Fibroblast of lung (primary cell): Measurements from ENCODE around the gene GABBR1. TPM values are rescaled to one million over a fixed set of nuclear protein-coding genes. Genes with fewer than 3 reads are reported as not detected.

ENCODE experiments used
- DNase-seq, 2 donors: peaks; one replicate each; pipeline versions ENCODE4 v3.0.0 to v3.0.0-alpha.2; 2010; ENCODE audit warnings: low read depth in 2 of 2
- H2AFZ ChIP-seq: 2 replicates; pipeline ENCODE4 v1.5.1; 2012; ENCODE audit warnings: low read length, control low read depth, inconsistent platforms
- H3K27ac ChIP-seq: 2 replicates; pipeline ENCODE4 v1.5.1; 2011; ENCODE audit warnings: low read length, control low read depth; ENCODE audit not compliant: insufficient read depth
- H3K27me3 ChIP-seq: 2 replicates; pipeline ENCODE4 v1.5.1; 2011; ENCODE audit warnings: mild to moderate bottlenecking, low read length; ENCODE audit not compliant: control insufficient read depth, insufficient read depth
- H3K36me3 ChIP-seq: 2 replicates; pipeline ENCODE4 v1.5.1; 2011; ENCODE audit warnings: low read length; ENCODE audit not compliant: control insufficient read depth, insufficient read depth
- H3K4me1 ChIP-seq: 2 replicates; pipeline ENCODE4 v1.5.1; 2011; ENCODE audit warnings: low read length; ENCODE audit not compliant: control insufficient read depth, insufficient read depth; ENCODE audit errors: extremely low read depth
- H3K4me2 ChIP-seq: 2 replicates; pipeline ENCODE4 v1.5.1; 2011; ENCODE audit warnings: low read length, control low read depth; ENCODE audit not compliant: insufficient read depth; ENCODE audit errors: extremely low read depth
- H3K4me3 ChIP-seq, 4 experiments: fragments of 200-600 bp in 1 of 4; sonication (generic) in 1 of 4; replicated peaks in 1 of 4; 2 replicates each; pipeline ENCODE4 v1.5.1; 2011 to 2016; ENCODE audit warnings: low read length in 4 of 4, low read depth in 3 of 4, mild to moderate bottlenecking in 3 of 4, control low read depth in 2 of 4, inconsistent platforms in 1 of 4, mixed read lengths in 1 of 4; ENCODE audit not compliant: insufficient read depth in 1 of 4; ENCODE audit errors: control extremely low read depth in 1 of 4
- H3K79me2 ChIP-seq: 2 replicates; pipeline ENCODE4 v1.5.1; 2012; ENCODE audit warnings: mild to moderate bottlenecking, low read length, inconsistent platforms; ENCODE audit not compliant: control insufficient read depth, insufficient read depth
- H3K9ac ChIP-seq: 2 replicates; pipeline ENCODE4 v1.5.1; 2011; ENCODE audit warnings: mild to moderate bottlenecking, low read length, control low read depth; ENCODE audit not compliant: insufficient read depth
- H3K9me3 ChIP-seq: 2 replicates; pipeline ENCODE4 v1.5.1; 2012; ENCODE audit warnings: low read depth, low read length; ENCODE audit not compliant: control insufficient read depth, insufficient read depth
- H4K20me1 ChIP-seq: 2 replicates; pipeline ENCODE4 v1.5.1; 2011; ENCODE audit warnings: low read length; ENCODE audit not compliant: control insufficient read depth, insufficient read depth; ENCODE audit errors: extremely low read depth
- CTCF ChIP-seq, 2 donors: IDR thresholded peaks in 1 of 2; conservative IDR thresholded peaks in 1 of 2; 1 replicate in 1 of 2; 2 replicates in 1 of 2; pipeline ENCODE4 v1.5.1; 2011 to 2012; ENCODE audit warnings: low read length in 2 of 2, control low read depth in 1 of 2, inconsistent platforms in 1 of 2, low read depth in 1 of 2, mild to moderate bottlenecking in 1 of 2
- EZH2 ChIP-seq: IDR thresholded peaks from 2 replicates; pipeline ENCODE4 v1.5.1; 2012; ENCODE audit warnings: low read length, control low read depth, mild to moderate bottlenecking; ENCODE audit errors: missing control alignments
- polyA plus RNA-seq, 2 donors: library from polyadenylated mRNA; depleted of rRNA in 1 of 2; stranded (reverse) in 1 of 2; unstranded in 1 of 2; fragments of >200 nt; gene quantifications; 2 replicates each; pipeline ENCODE4 v1.2.1, GENCODE V29; 2011 to 2012; ENCODE audit warnings: missing spikeins in 1 of 2
- total RNA-seq: library from RNA; depleted of rRNA; stranded (reverse); fragments of >200 nt; gene quantifications from 2 replicates; pipeline ENCODE4 v1.2.1, GENCODE V29; 2014

The GABBR1 gene
- total and polyA plus RNA-seq, 2 donors (not counting 1 experiment from before 2014, with no cell fraction given), result 10.9 to 13.4 TPM

- no peak overlapping the region for H2AFZ ChIP-seq
- no peaks in the 10 kb centered on the region for H3K36me3 ChIP-seq
- peaks cover 5% of the 10 kb centered on the region for H3K27me3 ChIP-seq
- no peak for DNase-seq
- H3K9ac ChIP-seq, result no peak overlapping the region
- H3K79me2 ChIP-seq, result no peaks in the 10 kb centered on the region
- H3K9me3 ChIP-seq, result no peaks in the 10 kb centered on the region
- H3K4me2 ChIP-seq, result no peak overlapping the region
- TF ChIP-seq CTCF (conservative IDR thresholded peaks at IDR 0.05 in 1 of 2, IDR thresholded peaks at IDR 0.05 in 1 of 2; ENCODE audit: low read depth in 1 of 2, low read length in 2 of 2), result no peak
- no peak for TF ChIP-seq EZH2
- H3K4me3 ChIP-seq, result no peak overlapping the region
- no peak overlapping the region for H3K27ac ChIP-seq
- H3K4me1 ChIP-seq, result no peaks in the 10 kb centered on the region
- H4K20me1 ChIP-seq, result no peaks in the 10 kb centered on the region
Measured at GRCh38 chr6:29667158-29667557, 34.2 kb upstream of the GABBR1 start.

- no peak overlapping the region for H2AFZ ChIP-seq
- no peaks in the 10 kb centered on the region for H4K20me1 ChIP-seq
- H3K4me2 ChIP-seq, result no peak overlapping the region
- H3K27ac ChIP-seq, result no peak overlapping the region
- DNase-seq, result no peak
- H3K4me1 ChIP-seq, result no peaks in the 10 kb centered on the region
- no peaks in the 10 kb centered on the region for H3K36me3 ChIP-seq
- peaks cover 5% of the 10 kb centered on the region for H3K27me3 ChIP-seq
- no peak overlapping the region for H3K4me3 ChIP-seq
- TF ChIP-seq CTCF (conservative IDR thresholded peaks at IDR 0.05 in 1 of 2, IDR thresholded peaks at IDR 0.05 in 1 of 2; ENCODE audit: low read depth in 1 of 2, low read length in 2 of 2) (no peak), EZH2 (no peak)
- H3K9me3 ChIP-seq, result no peaks in the 10 kb centered on the region
- no peak overlapping the region for H3K9ac ChIP-seq
- no peaks in the 10 kb centered on the region for H3K79me2 ChIP-seq
Measured at GRCh38 chr6:29666826-29667130, 33.8 kb upstream of the GABBR1 start.

GRCh38 chr6:29665942-29666825, 33.2 kb upstream of the GABBR1 start:
- no peaks in the 10 kb centered on the region for H4K20me1 ChIP-seq
- H3K9me3 ChIP-seq, result no peaks in the 10 kb centered on the region
- H3K79me2 ChIP-seq, result no peaks in the 10 kb centered on the region
- H3K4me1 ChIP-seq, result no peaks in the 10 kb centered on the region
- no peak overlapping the region for H3K9ac ChIP-seq
- no peak overlapping the region for H3K4me3 ChIP-seq
- no peak overlapping the region for H3K4me2 ChIP-seq
- DNase-seq, result no peak
- no peak overlapping the region for H3K27ac ChIP-seq
- H3K36me3 ChIP-seq, result no peaks in the 10 kb centered on the region
- TF ChIP-seq EZH2 (no peak), CTCF (conservative IDR thresholded peaks at IDR 0.05 in 1 of 2, IDR thresholded peaks at IDR 0.05 in 1 of 2; ENCODE audit: low read depth in 1 of 2, low read length in 2 of 2) (no peak)
- peaks cover 5% of the 10 kb centered on the region for H3K27me3 ChIP-seq
- H2AFZ ChIP-seq, result no peak overlapping the region
